Measurements from ENCODE around the gene MANSC4.

The MANSC4 gene

GRCh38 chr12:27794818-27795584 lies 15.0 kb upstream of the MANSC4 start:
- Histone ChIP-seq H3K9ac (ENCODE audit: low read length) (no peak overlapping the region), H3K4me1 (ENCODE audit: control insufficient read depth, insufficient read depth, low read length) (no peaks in the 10 kb centered on the region), H3K36me3 (ENCODE audit: control insufficient read depth, insufficient read depth, low read length) (peaks cover 13% of the 10 kb centered on the region), H3K27me3 (ENCODE audit: control insufficient read depth, insufficient read depth, low read length) (no peaks in the 10 kb centered on the region), H3K27ac (ENCODE audit: low read depth, low read length) (no peak overlapping the region), H3K4me3 (ENCODE audit: low read length) (no peak overlapping the region)

DNA sequence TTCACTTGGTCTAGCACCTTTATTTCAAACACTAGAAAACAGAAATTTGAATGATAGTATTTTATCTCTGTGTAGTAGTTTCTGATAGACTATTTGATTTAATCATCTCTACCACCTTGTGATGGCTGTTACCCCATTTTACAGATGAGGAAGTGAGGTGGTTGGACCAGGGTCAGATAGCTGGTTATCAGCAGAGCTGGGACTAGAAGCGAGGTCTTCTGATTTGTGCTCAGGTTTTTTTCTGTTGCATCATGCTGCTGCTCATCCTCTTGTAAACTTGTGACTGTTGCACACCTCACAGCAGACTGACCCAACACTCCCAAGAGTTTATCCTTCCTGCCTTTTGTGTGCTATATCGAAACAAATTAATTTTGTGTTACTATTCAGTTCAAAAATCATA lies 10.1 kb upstream of the MANSC4 start:
- Histone ChIP-seq H3K4me1 (ENCODE audit: control insufficient read depth, insufficient read depth, low read length) (peaks cover 8% of the 10 kb centered on the region), H3K9ac (ENCODE audit: low read length) (no peak overlapping the region), H3K36me3 (ENCODE audit: control insufficient read depth, insufficient read depth, low read length) (peaks cover 2% of the 10 kb centered on the region), H3K4me3 (ENCODE audit: low read length) (no peak overlapping the region), H3K27me3 (ENCODE audit: control insufficient read depth, insufficient read depth, low read length) (no peaks in the 10 kb centered on the region), H3K27ac (ENCODE audit: low read depth, low read length) (no peak overlapping the region)

GRCh38 chr12:27787559-27787958 lies 7.5 kb upstream of the MANSC4 start:
- H3K36me3 ChIP-seq (ENCODE audit: control insufficient read depth, insufficient read depth, low read length), result peaks cover 2% of the 10 kb centered on the region
- H3K4me1 ChIP-seq (ENCODE audit: control insufficient read depth, insufficient read depth, low read length), result peaks cover 8% of the 10 kb centered on the region
- H3K9ac ChIP-seq (ENCODE audit: low read length), result no peak overlapping the region
- peak overlapping the region; percentile 11 for H3K27ac ChIP-seq (ENCODE audit: low read depth, low read length)
- no peaks in the 10 kb centered on the region for H3K27me3 ChIP-seq (ENCODE audit: control insufficient read depth, insufficient read depth, low read length)
- no peak overlapping the region for H3K4me3 ChIP-seq (ENCODE audit: low read length)

DNA sequence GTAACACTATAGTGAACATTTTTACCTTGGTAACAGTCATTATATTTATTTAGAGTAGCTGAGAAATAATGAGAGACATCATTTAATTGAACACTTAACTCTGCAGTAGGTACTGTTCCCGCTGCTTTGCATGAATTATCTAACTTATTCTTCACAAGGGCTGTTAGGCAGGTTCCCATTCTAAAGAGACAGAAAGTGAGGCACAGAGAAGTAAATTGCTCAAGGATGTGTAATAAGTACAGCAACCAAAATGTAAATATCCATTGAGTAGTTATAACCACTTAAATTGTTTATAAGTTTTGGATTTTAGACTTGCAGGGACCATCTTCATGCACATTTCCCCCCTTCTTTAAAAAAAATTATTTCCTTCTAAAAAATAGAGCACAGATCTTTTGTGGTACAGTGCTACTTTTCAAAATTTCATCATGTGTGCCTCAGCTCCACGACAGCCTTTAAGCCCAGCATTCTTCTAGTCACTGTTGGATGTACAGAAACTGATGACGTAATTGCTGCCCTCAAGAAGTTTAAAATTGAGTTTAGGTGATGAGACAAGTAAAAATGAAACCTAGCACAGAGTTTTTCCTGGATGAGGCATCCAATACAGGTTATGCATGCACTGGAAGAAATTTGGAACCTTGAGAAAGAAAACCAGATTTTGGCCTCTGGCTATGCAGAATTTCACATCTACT lies 6.0 kb upstream of the MANSC4 start:
- Histone ChIP-seq H3K4me3 (ENCODE audit: low read length) (no peak overlapping the region), H3K27ac (ENCODE audit: low read depth, low read length) (no peak overlapping the region), H3K4me1 (ENCODE audit: control insufficient read depth, insufficient read depth, low read length) (peaks cover 13% of the 10 kb centered on the region), H3K36me3 (ENCODE audit: control insufficient read depth, insufficient read depth, low read length) (peaks cover under 1% of the 10 kb centered on the region), H3K27me3 (ENCODE audit: control insufficient read depth, insufficient read depth, low read length) (no peaks in the 10 kb centered on the region), H3K9ac (ENCODE audit: low read length) (no peak overlapping the region)

DNA sequence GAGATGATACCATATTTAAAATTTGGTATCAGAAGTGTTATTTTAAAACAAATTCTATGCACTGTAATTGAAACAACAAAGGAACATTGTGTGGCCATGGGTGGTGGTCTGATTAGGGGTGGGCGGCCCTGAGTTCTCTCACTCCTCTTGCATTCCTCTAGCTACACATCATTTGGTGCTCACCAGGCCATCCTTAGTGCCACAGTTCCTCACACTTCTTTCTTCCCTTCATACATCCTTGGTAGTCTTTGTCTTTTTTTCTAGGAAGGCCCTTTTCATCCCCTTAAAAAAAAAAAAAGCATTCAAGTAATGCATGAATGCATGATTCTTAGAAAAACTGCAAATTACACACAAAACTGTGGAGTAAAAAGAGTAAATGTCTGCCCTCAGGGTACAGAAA lies 2.4 kb upstream of the MANSC4 start:
- Histone ChIP-seq H3K4me1 (ENCODE audit: control insufficient read depth, insufficient read depth, low read length) (peaks cover 9% of the 10 kb centered on the region), H3K36me3 (ENCODE audit: control insufficient read depth, insufficient read depth, low read length) (no peaks in the 10 kb centered on the region), H3K9ac (ENCODE audit: low read length) (no peak overlapping the region), H3K27me3 (ENCODE audit: control insufficient read depth, insufficient read depth, low read length) (no peaks in the 10 kb centered on the region), H3K27ac (ENCODE audit: low read depth, low read length) (no peak overlapping the region), H3K4me3 (ENCODE audit: low read length) (peak overlapping the region; percentile 16)

- Histone ChIP-seq H3K27me3 (ENCODE audit: control insufficient read depth, insufficient read depth, low read length) (no peaks in the 10 kb centered on the region), H3K27ac (ENCODE audit: low read depth, low read length) (peak overlapping the region; percentile 8), H3K4me1 (ENCODE audit: control insufficient read depth, insufficient read depth, low read length) (peaks cover 7% of the 10 kb centered on the region), H3K36me3 (ENCODE audit: control insufficient read depth, insufficient read depth, low read length) (no peaks in the 10 kb centered on the region), H3K9ac (ENCODE audit: low read length) (no peak overlapping the region), H3K4me3 (ENCODE audit: low read length) (peak overlapping the region; percentile 51)
Measured at GRCh38 chr12:27781680-27782079, 1.6 kb upstream of the MANSC4 start.

- no peaks in the 10 kb centered on the region for H3K27me3 ChIP-seq (ENCODE audit: control insufficient read depth, insufficient read depth, low read length)
- H3K4me1 ChIP-seq (ENCODE audit: control insufficient read depth, insufficient read depth, low read length), result peaks cover 7% of the 10 kb centered on the region
- no peaks in the 10 kb centered on the region for H3K36me3 ChIP-seq (ENCODE audit: control insufficient read depth, insufficient read depth, low read length)
- peak overlapping the region; percentile 74 for H3K4me3 ChIP-seq (ENCODE audit: low read length)
- peak overlapping the region; percentile 95 for H3K27ac ChIP-seq (ENCODE audit: low read depth, low read length)
- H3K9ac ChIP-seq (ENCODE audit: low read length), result peak overlapping the region; percentile 64
Measured at GRCh38 chr12:27780612-27781408, 774 bp upstream of the MANSC4 start.

GRCh38 chr12:27779416-27779919 lies 568 bp downstream of the MANSC4 start:
- H3K4me3 ChIP-seq (ENCODE audit: low read length), result peak overlapping the region; percentile 74
- no peaks in the 10 kb centered on the region for H3K36me3 ChIP-seq (ENCODE audit: control insufficient read depth, insufficient read depth, low read length)

GRCh38 chr12:27778206-27778605 lies 1.8 kb downstream of the MANSC4 start:
- Histone ChIP-seq H3K36me3 (ENCODE audit: control insufficient read depth, insufficient read depth, low read length) (no peaks in the 10 kb centered on the region), H3K4me1 (ENCODE audit: control insufficient read depth, insufficient read depth, low read length) (peaks cover 7% of the 10 kb centered on the region), H3K27me3 (ENCODE audit: control insufficient read depth, insufficient read depth, low read length) (no peaks in the 10 kb centered on the region), H3K4me3 (ENCODE audit: low read length) (no peak overlapping the region), H3K9ac (ENCODE audit: low read length) (no peak overlapping the region), H3K27ac (ENCODE audit: low read depth, low read length) (no peak overlapping the region)

More at GRCh38 chr12:27779416-27779919, 568 bp downstream of the MANSC4 start:
- Histone ChIP-seq H3K9ac (ENCODE audit: low read length) (peak overlapping the region; percentile 46), H3K27me3 (ENCODE audit: control insufficient read depth, insufficient read depth, low read length) (no peaks in the 10 kb centered on the region), H3K27ac (ENCODE audit: low read depth, low read length) (peak overlapping the region; percentile 95), H3K4me1 (ENCODE audit: control insufficient read depth, insufficient read depth, low read length) (peaks cover 7% of the 10 kb centered on the region)

DNA sequence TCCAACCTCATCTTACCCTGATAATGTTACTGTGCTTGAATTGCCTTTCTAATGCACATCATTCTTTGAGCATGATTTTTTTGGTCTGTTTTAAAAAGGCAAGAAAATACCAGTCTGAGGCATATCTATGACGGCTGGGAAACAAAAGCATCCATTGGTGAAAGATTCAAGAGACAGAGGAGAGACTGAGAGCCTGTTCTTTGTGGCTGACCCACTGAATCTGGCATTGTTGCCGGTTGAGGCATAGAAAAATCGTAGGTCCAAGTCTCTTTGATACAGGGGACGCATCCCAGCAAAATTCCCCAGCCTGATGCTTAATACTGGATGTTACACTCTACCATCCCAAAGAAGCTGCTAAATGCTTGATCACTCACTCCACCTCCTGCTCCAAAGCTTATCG lies 2.9 kb downstream of the MANSC4 start:
- Histone ChIP-seq H3K27me3 (ENCODE audit: control insufficient read depth, insufficient read depth, low read length) (no peaks in the 10 kb centered on the region), H3K4me1 (ENCODE audit: control insufficient read depth, insufficient read depth, low read length) (peaks cover 3% of the 10 kb centered on the region), H3K9ac (ENCODE audit: low read length) (no peak overlapping the region), H3K36me3 (ENCODE audit: control insufficient read depth, insufficient read depth, low read length) (no peaks in the 10 kb centered on the region), H3K4me3 (ENCODE audit: low read length) (no peak overlapping the region), H3K27ac (ENCODE audit: low read depth, low read length) (no peak overlapping the region)

GRCh38 chr12:27772328-27773049 lies 7.5 kb downstream of the MANSC4 start:
- Histone ChIP-seq H3K36me3 (ENCODE audit: control insufficient read depth, insufficient read depth, low read length) (no peaks in the 10 kb centered on the region), H3K4me3 (ENCODE audit: low read length) (no peak overlapping the region), H3K27ac (ENCODE audit: low read depth, low read length) (no peak overlapping the region), H3K4me1 (ENCODE audit: control insufficient read depth, insufficient read depth, low read length) (no peaks in the 10 kb centered on the region), H3K27me3 (ENCODE audit: control insufficient read depth, insufficient read depth, low read length) (no peaks in the 10 kb centered on the region), H3K9ac (ENCODE audit: low read length) (no peak overlapping the region)
